Endometrium (tissue), 2 donors: ENCODE results near the gene FAM131A.

Source experiments
- FAIRE-seq: peaks from 2 replicates; lab custom pipeline; 2012; peaks lifted over from hg19 to GRCh38; lab: Jason Lieb, UNC
- donor health status: control.
- donor health status: control.

The FAM131A gene

GRCh38 chr3:184316792-184317191, 20.6 kb upstream of the FAM131A start:
- no peak for FAIRE-seq

- no peak for FAIRE-seq
Observed at GRCh38 chr3:184317201-184317600, 20.2 kb upstream of the FAM131A start.

GRCh38 chr3:184320104-184320445, 17.3 kb upstream of the FAM131A start:
- FAIRE-seq: no peak

GRCh38 chr3:184321666-184322065, 15.7 kb upstream of the FAM131A start:
- FAIRE-seq: no peak

- FAIRE-seq: no peak
Observed at GRCh38 chr3:184322731-184323487, 14.5 kb upstream of the FAM131A start.

GRCh38 chr3:184323696-184324095, 13.7 kb upstream of the FAM131A start:
- no peak for FAIRE-seq

GRCh38 chr3:184325269-184325668, 12.1 kb upstream of the FAM131A start:
- no peak for FAIRE-seq

GRCh38 chr3:184325715-184326369, 11.6 kb upstream of the FAM131A start:
- no peak for FAIRE-seq

- no peak for FAIRE-seq
Observed at GRCh38 chr3:184327171-184327570, 10.2 kb upstream of the FAM131A start.

GRCh38 chr3:184328516-184328915, 8.9 kb upstream of the FAM131A start:
- no peak for FAIRE-seq

GRCh38 chr3:184332370-184333090, 4.9 kb upstream of the FAM131A start:
- FAIRE-seq: no peak

- no peak for FAIRE-seq
Observed at GRCh38 chr3:184333190-184333589, 4.2 kb upstream of the FAM131A start.

GRCh38 chr3:184333700-184334099, 3.7 kb upstream of the FAM131A start:
- FAIRE-seq: no peak

GRCh38 chr3:184334470-184335158, 2.8 kb upstream of the FAM131A start:
- FAIRE-seq: no peak

GRCh38 chr3:184335291-184335660, 2.1 kb upstream of the FAM131A start:
- no peak for FAIRE-seq

GRCh38 chr3:184335661-184336546, 1.5 kb upstream of the FAM131A start:
- no peak for FAIRE-seq

GRCh38 chr3:184336547-184337398, 627 bp upstream of the FAM131A start:
- no peak for FAIRE-seq

GRCh38 chr3:184337981-184338380, 581 bp downstream of the FAM131A start:
- no peak for FAIRE-seq

- no peak for FAIRE-seq
Observed at GRCh38 chr3:184338511-184338945, 1.1 kb downstream of the FAM131A start.

GRCh38 chr3:184339001-184339400, 1.6 kb downstream of the FAM131A start:
- FAIRE-seq: no peak
